ENCODE data around the gene PNMT. TPM values are rescaled to one million over a fixed set of nuclear protein-coding genes. Genes with fewer than 3 reads are reported as not detected.
A peak's percentile ranks its signal among the peaks of the same experiment; 100 is the strongest.

Gene PNMT
- total and polyA plus RNA-seq, 2 of the 13 experiments (the other 11 are each of a cell fraction or from before 2014, with no cell fraction given): 0.25 TPM; not detected in 1

DNA sequence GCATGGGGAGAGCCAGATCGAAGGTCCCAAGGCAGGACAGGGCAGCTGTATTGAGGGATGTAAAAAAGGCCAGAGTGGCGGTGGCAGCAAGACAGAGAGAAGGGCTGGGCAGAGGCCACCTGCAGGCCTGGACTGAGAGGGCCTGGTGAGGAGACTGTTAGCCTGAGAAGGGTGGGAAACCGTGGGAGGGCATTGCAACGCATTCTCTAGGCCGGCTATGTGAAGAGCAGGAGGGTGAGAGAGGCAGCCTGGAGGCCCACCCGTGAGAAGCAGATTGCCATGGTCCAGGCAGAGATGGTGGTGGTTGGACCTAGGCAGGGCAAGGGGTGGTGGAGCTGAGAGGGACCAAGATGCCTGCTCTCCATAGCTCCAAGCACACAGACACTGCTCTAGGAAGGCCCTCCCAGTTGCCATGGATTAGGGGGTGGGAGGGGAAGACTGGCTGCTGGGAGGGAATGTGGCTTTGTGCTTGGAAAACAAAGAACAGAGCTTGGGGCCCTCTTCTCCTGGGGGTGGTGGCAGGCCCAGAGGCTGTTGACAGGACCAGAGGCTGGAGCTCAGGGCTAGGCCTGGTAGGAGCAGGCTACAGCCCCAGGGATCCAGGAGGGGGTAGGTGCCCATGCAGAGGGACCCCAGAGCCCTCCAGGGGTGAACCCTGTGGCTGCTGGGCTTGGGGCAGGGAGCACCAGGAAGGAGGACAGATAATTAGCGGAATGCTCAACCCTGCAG, 15.5 kb upstream of the PNMT start (continued):
- no peak for TF ChIP-seq TBX3 (IDR thresholded peaks at IDR 0.05; ENCODE audit: borderline replicate concordance)
- no peak for TF ChIP-seq FOXA1 (IDR thresholded peaks at IDR 0.05)
- TF ChIP-seq FOXA1 (CRISPR knock-in tag; IDR thresholded peaks at IDR 0.05): peak; percentile 43
- TF ChIP-seq, protein P1, sequence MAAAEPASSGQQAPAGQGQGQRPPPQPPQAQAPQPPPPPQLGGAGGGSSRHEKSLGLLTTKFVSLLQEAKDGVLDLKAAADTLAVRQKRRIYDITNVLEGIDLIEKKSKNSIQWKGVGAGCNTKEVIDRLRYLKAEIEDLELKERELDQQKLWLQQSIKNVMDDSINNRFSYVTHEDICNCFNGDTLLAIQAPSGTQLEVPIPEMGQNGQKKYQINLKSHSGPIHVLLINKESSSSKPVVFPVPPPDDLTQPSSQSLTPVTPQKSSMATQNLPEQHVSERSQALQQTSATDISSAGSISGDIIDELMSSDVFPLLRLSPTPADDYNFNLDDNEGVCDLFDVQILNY (CRISPR knock-in tag; conservative IDR thresholded peaks at IDR 0.05): 0 out of 2 replicates have a peak, but pooled peaks have one; percentile 33
- 0 out of 2 replicates have a peak, but pooled peaks have one; percentile 16 for TF ChIP-seq BHLHE40 (IDR thresholded peaks at IDR 0.05; ENCODE audit: low read length)
- peak; percentile 17; the same call in 1 of the 2 replicates for TF ChIP-seq KMT2B (CRISPR knock-in tag; IDR thresholded peaks at IDR 0.05)
- TF ChIP-seq LCORL (IDR thresholded peaks at IDR 0.05): no peak
- peak; percentile 84 for TF ChIP-seq LCORL (CRISPR knock-in tag; IDR thresholded peaks at IDR 0.05)
- peak; percentile 89 for TF ChIP-seq ZFX (CRISPR knock-in tag; IDR thresholded peaks at IDR 0.05; ENCODE audit: low read depth)
- TF ChIP-seq, protein P2, sequence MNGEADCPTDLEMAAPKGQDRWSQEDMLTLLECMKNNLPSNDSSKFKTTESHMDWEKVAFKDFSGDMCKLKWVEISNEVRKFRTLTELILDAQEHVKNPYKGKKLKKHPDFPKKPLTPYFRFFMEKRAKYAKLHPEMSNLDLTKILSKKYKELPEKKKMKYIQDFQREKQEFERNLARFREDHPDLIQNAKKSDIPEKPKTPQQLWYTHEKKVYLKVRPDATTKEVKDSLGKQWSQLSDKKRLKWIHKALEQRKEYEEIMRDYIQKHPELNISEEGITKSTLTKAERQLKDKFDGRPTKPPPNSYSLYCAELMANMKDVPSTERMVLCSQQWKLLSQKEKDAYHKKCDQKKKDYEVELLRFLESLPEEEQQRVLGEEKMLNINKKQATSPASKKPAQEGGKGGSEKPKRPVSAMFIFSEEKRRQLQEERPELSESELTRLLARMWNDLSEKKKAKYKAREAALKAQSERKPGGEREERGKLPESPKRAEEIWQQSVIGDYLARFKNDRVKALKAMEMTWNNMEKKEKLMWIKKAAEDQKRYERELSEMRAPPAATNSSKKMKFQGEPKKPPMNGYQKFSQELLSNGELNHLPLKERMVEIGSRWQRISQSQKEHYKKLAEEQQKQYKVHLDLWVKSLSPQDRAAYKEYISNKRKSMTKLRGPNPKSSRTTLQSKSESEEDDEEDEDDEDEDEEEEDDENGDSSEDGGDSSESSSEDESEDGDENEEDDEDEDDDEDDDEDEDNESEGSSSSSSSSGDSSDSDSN (CRISPR knock-in tag; IDR thresholded peaks at IDR 0.05): peak; percentile 73
- peak; percentile 45; the same call in 1 of the 2 replicates for TF ChIP-seq ZNF782 (CRISPR knock-in tag; IDR thresholded peaks at IDR 0.05; ENCODE audit: borderline replicate concordance)
- peak; percentile 53; the same call in 1 of the 2 replicates for TF ChIP-seq TBX2 (CRISPR knock-in tag; IDR thresholded peaks at IDR 0.05; ENCODE audit: borderline replicate concordance)
- 0 out of 2 replicates have a peak, but pooled peaks have one; percentile 36 for TF ChIP-seq ZNF138 (CRISPR knock-in tag; IDR thresholded peaks at IDR 0.05; ENCODE audit: low read depth)
- 0 out of 2 replicates have a peak, but pooled peaks have one; percentile 31 for TF ChIP-seq NFKB2 (CRISPR knock-in tag; IDR thresholded peaks at IDR 0.05; ENCODE audit: borderline replicate concordance)
- TF ChIP-seq, protein P3, sequence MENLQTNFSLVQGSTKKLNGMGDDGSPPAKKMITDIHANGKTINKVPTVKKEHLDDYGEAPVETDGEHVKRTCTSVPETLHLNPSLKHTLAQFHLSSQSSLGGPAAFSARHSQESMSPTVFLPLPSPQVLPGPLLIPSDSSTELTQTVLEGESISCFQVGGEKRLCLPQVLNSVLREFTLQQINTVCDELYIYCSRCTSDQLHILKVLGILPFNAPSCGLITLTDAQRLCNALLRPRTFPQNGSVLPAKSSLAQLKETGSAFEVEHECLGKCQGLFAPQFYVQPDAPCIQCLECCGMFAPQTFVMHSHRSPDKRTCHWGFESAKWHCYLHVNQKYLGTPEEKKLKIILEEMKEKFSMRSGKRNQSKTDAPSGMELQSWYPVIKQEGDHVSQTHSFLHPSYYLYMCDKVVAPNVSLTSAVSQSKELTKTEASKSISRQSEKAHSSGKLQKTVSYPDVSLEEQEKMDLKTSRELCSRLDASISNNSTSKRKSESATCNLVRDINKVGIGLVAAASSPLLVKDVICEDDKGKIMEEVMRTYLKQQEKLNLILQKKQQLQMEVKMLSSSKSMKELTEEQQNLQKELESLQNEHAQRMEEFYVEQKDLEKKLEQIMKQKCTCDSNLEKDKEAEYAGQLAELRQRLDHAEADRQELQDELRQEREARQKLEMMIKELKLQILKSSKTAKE (CRISPR knock-in tag; IDR thresholded peaks at IDR 0.05; ENCODE audit: borderline replicate concordance): no peak
